ENCODE results near the gene FBXO47.

FBXO47 gene, protein sequence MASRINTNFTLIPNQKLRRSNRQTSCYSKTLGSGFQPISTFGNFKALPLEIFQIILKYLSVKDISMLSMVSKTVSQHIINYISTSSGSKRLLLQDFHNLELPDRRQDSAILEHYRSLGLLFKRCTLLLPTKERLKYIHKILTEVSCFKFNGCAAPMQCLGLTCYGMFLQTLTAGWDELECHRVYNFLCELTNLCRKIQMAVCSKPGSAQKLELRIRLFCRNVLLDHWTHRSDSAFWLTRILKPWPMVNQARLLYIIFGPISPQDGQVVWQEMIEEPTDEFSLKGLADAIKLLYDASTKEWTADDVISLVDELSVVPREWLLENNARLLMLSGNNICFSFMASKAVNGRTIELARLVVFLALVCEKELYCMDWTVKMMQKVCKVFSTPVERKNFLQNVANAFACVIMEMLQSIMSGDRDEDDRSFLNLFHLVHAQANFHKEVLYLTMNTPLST

GRCh38 chr17:38967290-38967738 lies at the start of gene FBXO47:
Gene FBXO47, minus strand, starts transcription at chr17:38967403. Its CDS starts 4,378 bp downstream, at chr17:38963025.
- no peak for DNase-seq

DNA sequence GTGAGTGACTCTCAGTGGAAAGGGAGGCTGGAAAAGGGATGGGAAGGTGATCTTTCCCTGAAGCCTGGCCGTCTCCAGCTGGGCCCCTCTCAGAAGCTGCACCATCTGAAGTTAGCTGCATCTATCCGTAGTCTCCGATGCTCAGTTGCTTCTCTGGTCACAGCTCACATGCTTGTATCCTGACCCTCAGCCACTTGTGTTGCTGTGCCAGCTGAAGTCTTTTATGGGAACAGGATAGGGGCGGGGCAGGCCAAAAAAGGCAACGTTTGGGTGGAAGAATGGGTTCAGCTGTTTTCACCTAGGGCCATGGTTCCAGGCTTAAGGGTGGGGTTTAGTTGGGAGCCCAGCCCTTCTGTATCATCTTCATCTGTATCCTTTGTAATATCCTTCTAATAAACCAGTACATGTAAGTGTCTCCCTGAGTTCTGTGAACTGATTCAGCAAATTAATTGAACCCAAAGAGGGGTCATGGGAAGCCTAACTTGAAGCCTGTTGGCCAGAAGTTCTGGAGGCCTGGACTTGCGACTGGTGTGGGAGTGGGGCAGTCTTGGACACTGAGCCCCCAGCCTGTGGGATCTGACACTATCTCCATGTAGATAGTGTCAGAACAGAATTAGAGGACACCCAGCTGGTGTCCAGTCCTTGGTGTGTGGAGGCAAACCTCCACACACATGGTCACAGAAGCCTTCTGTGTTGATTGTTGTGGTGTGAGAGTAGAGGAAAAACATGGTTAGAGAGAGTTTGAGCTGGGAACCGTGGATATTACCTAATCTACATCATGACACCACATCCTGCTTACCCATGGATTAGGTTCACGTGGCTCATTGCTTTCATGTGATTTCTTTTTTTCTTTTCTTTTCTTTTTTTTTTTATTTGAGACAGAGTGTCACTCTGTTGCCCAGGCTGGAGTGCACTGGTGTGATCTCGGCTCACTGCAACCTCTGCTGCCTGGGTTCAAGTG lies 49.3 kb upstream of the FBXO47 start:
- DNase-seq: no peak

- no peak for DNase-seq
Measured at GRCh38 chr17:39015546-39015935, 48.3 kb upstream of the FBXO47 start.

- no peak for DNase-seq
Measured at GRCh38 chr17:39014795-39015545, 47.8 kb upstream of the FBXO47 start.

DNA sequence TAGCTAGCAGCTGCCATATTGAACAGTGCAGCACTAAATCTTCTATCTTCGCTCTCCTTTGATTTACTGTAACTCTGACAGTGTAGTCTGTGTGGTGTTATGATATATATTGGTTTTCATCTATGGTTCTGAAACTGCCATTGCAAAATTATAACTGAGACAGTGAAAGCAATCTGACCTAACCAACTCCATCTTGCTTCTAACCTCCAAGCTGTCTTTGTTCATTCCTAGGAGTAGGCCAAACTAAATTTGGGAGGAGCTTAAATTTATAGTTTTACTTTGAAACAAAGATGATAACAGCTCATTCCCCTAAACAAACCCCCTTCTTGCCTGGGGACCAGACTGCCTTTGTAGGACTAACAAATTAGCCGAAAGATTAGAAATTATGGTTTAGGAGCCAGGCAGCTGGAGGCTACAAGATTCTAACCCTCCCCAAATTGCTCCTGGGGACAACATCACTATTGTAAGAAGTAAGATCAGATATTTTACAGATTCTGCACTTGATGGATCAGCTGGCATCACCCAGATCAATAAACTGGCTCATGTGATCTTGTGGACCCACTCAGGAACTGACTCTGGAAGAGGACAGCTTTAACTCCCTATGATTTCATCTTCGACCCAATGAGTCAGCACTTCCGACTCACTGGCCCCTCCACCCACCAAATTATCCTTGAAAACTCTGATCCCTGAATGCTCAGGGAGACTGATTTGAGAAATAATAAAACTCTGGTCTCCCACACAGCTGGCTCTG lies 47.0 kb upstream of the FBXO47 start:
- DNase-seq: no peak

GRCh38 chr17:39012725-39013124 lies 45.5 kb upstream of the FBXO47 start:
- no peak for DNase-seq

GRCh38 chr17:39011907-39012468 lies 44.8 kb upstream of the FBXO47 start:
- DNase-seq: no peak

GRCh38 chr17:39009581-39010001 lies 42.4 kb upstream of the FBXO47 start:
- DNase-seq: no peak

DNA sequence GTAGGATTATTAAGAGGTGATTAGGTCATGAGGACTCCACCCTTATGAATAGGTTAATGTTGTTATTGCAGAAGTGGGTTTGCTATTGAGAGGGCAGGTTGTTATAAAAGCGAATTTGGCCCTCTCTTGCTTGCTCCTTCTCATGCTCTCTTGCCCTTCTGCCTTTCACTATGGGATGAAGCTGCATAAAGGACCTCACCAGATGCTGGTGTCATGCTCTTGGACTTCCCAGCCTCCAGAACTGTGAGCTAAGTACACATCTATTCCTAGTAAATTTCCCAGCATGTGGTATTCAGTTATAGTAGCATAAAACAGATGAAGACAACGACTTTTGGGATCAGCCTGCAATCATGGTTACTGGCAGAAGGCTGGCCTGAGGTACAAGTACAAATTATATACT lies 41.4 kb upstream of the FBXO47 start:
- no peak for DNase-seq

DNA sequence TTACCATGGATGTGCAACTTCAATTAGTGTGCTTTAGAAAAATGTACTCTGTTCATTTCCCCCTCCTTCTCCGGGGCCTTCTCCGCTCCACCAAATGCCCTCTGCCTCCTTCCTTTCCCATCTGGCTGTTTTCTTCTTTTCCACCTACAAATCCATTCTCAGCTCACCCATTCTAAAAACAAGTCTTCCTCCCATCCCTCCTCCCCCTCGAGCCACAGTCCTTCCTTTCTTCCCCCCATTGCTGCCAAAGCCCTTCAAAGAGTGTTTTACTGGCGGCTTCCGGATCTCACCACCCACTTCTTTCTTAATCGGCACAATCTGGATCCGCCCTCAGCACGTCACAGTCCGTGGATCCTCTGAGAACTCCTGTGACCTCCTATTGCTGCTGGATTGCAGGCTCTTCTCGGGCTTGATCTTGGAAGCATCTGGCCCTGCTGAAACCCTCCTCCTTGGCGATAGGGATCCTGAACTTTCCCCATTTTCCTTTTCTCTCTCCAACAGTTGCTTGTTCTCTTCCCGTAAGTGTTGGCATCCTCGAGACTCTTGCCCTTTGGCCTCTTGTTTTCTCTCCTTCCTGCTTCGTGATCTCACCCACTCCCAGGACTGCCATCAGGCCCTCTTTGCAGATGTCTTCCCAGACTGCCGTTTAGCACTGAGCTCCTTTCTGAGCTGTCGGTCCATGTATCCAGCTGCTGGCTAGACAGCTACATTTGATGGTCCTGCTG lies 36.0 kb upstream of the FBXO47 start:
- DNase-seq: no peak

- no peak for DNase-seq
Measured at GRCh38 chr17:39001703-39002637, 34.8 kb upstream of the FBXO47 start.

DNA sequence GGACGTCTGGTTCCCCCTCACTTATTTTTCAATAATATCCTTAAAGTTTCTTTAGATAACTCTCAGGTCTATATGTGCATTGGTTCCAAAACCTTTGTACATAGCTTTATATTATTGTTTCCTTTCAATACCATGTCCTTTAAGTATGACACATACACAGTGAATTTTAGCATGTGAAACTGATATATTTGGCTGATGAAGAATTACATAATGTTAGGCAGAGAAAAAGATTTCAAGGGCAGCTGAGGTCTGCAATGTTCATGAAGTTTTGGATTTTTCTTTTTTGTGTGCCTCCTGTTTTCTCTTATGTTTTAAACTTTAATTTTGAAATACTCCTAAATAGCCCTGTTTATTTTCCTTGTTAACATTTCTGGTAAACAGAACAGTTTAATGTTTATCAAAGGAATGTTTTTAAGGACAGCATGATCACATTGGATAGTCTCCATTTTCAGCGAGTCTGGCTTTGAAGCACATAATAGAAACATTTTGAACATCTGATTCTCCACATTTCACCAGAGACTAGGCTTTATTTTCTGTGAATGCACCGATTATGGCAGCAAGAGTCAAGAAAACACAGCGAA lies 32.9 kb upstream of the FBXO47 start:
- no peak for DNase-seq

DNA sequence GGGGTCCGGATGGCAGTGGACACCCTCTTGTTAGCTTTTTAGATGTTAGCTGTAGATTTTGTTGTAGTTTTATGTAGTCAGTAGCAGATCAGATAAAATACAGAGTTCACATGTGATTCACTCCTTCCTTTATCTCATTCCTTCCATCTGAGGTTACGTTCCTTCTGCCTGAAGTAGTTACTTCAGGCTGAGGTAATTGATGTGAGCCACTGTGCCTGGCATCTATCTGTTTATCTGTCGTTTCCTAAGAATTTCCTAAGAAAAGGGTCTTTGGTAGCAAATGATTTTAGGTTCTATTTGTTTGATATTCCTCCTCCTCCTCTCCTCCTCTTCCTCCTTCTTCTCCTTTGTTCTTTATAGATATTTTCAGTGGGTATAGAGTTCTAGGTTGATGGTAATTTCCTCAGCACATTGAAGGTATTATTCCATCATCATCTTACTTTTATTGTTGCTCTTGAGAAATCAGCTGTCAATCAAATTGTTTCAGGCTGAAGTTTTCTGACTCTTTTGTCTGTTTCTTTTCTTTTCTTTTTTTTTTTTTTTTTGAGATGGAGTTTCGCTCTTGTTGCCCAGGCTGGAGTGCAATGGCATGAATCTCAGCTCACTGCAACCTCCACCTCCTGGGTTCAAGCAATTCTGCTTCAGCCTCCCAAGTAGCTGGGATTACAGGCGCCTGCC lies 29.6 kb upstream of the FBXO47 start:
- DNase-seq: no peak

GRCh38 chr17:38994026-38994425 lies 26.8 kb upstream of the FBXO47 start:
- DNase-seq: peak; percentile 6

- no peak for DNase-seq
Measured at GRCh38 chr17:38984666-38985065, 17.5 kb upstream of the FBXO47 start.

GRCh38 chr17:38982858-38983746 lies 15.9 kb upstream of the FBXO47 start:
- peak; percentile 50 for DNase-seq

DNA sequence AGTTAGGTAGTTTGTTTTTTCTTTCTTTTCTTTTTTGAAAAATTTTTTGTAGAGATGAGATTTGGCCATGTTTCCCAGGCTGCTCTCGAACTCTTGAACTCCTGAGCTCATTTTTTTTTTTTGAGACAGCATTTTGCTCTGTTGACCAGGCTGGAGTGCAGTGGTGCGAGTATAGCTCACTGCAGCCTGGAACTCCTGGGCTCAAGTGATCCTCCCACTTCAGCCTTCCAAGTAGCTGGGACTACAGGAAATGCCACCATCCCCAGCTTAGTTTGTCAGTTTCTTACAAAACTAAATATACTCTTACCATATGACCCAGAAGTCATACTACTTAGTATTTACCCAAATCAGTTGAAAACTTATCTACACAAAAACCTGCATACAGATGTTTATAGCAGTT lies 14.4 kb upstream of the FBXO47 start:
- no peak for DNase-seq

All from DMS79 (cell line).